ENCODE data around the gene AHI1. TPM values are rescaled to one million over a fixed set of nuclear protein-coding genes. Genes with fewer than 3 reads are reported as not detected.

AHI1 gene
- total RNA-seq, 1 donor from 2014 or later, result 9.3 TPM

DNA sequence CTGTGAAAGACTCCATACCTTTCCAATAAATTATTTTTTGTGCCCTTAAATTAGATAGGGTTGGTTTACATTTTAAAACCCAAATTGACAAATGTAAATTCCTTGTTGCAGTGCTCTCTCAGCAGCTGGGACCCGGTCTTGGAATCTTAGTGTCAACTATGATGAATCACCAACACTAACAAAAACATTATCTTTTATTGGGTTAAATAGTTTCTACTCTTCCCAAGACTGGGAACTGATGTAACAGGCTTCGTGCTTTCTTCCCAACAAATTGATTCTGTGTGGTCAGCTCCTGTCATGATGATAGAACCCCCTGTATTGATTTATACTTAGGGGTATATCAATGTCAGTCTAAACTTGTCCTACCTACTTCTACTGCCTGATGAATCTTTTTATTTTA is 23.2 kb upstream of the AHI1 start:
- intact Hi-C loops (cut with micrococcal nuclease), result no loop called here
- no peaks in the 10 kb centered on the region for H3K27me3 ChIP-seq (ENCODE audit: low read depth)
- H3K4me3 ChIP-seq, result no peak overlapping the region
- H3K27ac ChIP-seq (replicated peaks), result no peak overlapping the region
- H3K9me3 ChIP-seq (replicated peaks), result peaks cover 7% of the 10 kb centered on the region
- H3K4me1 ChIP-seq, result no peaks in the 10 kb centered on the region
- no peaks in the 10 kb centered on the region for H3K36me3 ChIP-seq
- no peak for DNase-seq
- TF ChIP-seq, protein P1, sequence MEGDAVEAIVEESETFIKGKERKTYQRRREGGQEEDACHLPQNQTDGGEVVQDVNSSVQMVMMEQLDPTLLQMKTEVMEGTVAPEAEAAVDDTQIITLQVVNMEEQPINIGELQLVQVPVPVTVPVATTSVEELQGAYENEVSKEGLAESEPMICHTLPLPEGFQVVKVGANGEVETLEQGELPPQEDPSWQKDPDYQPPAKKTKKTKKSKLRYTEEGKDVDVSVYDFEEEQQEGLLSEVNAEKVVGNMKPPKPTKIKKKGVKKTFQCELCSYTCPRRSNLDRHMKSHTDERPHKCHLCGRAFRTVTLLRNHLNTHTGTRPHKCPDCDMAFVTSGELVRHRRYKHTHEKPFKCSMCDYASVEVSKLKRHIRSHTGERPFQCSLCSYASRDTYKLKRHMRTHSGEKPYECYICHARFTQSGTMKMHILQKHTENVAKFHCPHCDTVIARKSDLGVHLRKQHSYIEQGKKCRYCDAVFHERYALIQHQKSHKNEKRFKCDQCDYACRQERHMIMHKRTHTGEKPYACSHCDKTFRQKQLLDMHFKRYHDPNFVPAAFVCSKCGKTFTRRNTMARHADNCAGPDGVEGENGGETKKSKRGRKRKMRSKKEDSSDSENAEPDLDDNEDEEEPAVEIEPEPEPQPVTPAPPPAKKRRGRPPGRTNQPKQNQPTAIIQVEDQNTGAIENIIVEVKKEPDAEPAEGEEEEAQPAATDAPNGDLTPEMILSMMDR (IDR thresholded peaks at IDR 0.05; ENCODE audit: borderline replicate concordance), result no peak

DNA sequence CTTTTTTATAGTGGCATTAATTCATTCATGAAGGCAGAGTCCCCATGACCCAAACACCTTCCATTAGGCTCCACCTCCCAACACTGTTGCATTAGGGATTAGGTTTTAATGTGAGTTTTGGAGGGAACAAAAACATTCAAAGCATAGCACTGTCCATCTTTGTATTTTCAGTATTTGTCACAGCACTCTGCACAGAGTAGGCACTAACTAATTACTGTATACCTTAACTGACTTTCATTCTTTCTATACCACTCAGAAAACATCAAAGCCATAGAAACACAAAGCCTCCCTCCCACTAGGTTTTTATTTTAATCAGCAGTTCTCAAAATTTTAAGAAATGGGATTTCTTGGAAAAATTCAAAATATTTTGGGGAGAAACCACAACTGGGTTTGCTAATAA is 21.8 kb upstream of the AHI1 start:
- no peak for DNase-seq
- no peak overlapping the region for H3K27ac ChIP-seq (replicated peaks)
- intact Hi-C loops (cut with micrococcal nuclease), result no loop called here
- TF ChIP-seq, protein P1 (IDR thresholded peaks at IDR 0.05; ENCODE audit: borderline replicate concordance), result no peak
- no peaks in the 10 kb centered on the region for H3K4me1 ChIP-seq
- H3K9me3 ChIP-seq (replicated peaks), result peaks cover 7% of the 10 kb centered on the region
- no peak overlapping the region for H3K4me3 ChIP-seq
- H3K27me3 ChIP-seq (ENCODE audit: low read depth), result no peaks in the 10 kb centered on the region
- no peaks in the 10 kb centered on the region for H3K36me3 ChIP-seq

DNA sequence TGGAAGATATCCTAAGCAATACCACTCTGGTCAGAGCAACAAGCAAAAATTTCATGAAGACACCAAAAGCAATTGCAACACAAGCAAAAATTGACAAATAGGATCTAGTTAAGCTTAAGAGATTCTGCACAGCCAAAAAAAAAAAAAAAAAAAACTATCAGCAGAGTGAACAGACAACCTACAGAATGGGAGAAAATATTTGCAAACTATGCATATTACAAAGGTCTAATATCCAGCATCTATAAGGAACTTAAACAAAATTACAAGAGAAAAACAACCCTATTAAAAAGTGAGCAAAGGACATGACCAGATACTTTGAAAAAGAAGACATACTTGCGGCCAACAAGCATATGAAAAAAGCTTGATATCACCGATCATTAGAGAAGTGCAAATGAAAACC is 20.0 kb upstream of the AHI1 start:
- no peak overlapping the region for H3K27ac ChIP-seq (replicated peaks)
- no peaks in the 10 kb centered on the region for H3K4me1 ChIP-seq
- no peaks in the 10 kb centered on the region for H3K36me3 ChIP-seq
- no peaks in the 10 kb centered on the region for H3K27me3 ChIP-seq (ENCODE audit: low read depth)
- H3K4me3 ChIP-seq, result no peak overlapping the region
- intact Hi-C loops (cut with micrococcal nuclease), result no loop called here
- no peak for DNase-seq
- peaks cover 7% of the 10 kb centered on the region for H3K9me3 ChIP-seq (replicated peaks)
- TF ChIP-seq, protein P1 (IDR thresholded peaks at IDR 0.05; ENCODE audit: borderline replicate concordance), result no peak

DNA sequence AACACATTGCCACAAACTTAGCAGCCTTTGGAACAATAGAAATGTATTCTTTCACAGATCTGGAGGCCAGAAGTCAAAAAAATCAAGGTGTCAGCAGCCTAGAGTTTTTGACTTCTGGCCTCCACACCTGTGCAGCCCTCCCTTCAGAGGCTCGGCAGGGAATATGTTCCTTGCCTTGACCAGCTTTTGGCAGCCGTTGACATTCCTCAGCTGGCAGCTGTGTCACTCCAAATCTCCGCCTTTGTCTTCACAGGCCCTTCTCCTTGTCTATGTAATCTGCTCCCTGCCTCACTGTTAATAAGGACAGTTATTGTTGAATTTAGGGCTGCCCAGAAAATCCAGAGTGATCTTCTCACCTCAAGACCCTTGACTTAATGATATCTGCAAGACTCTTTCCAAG is 17.2 kb upstream of the AHI1 start:
- intact Hi-C loops (cut with micrococcal nuclease), result no loop called here
- TF ChIP-seq, protein P1 (IDR thresholded peaks at IDR 0.05; ENCODE audit: borderline replicate concordance), result no peak

GRCh38 chr6:135506270-135506997 is 8.9 kb upstream of the AHI1 start:
- H3K9me3 ChIP-seq (replicated peaks), result no peaks in the 10 kb centered on the region
- H3K4me1 ChIP-seq, result no peaks in the 10 kb centered on the region
- H3K36me3 ChIP-seq, result no peaks in the 10 kb centered on the region
- no peak overlapping the region for H3K27ac ChIP-seq (replicated peaks)
- H3K27me3 ChIP-seq (ENCODE audit: low read depth), result no peaks in the 10 kb centered on the region
- no peak for DNase-seq
- TF ChIP-seq, protein P1 (IDR thresholded peaks at IDR 0.05; ENCODE audit: borderline replicate concordance), result peak; percentile 69
- H3K4me3 ChIP-seq, result no peak overlapping the region
- intact Hi-C loops (cut with micrococcal nuclease), result loop anchor here (10.0 kb wide), 1 partner anchor 808 kb away; no protein-coding TSS in a partner anchor

More for the DNA sequence above, 17.2 kb upstream of the AHI1 start:
- no peak for DNase-seq
- Histone ChIP-seq H3K27ac (replicated peaks) (no peak overlapping the region), H3K9me3 (replicated peaks) (peaks cover 7% of the 10 kb centered on the region), H3K27me3 (ENCODE audit: low read depth) (no peaks in the 10 kb centered on the region), H3K4me3 (no peak overlapping the region), H3K36me3 (no peaks in the 10 kb centered on the region), H3K4me1 (no peaks in the 10 kb centered on the region)

All from left ventricle myocardium inferior (tissue), 1 donor.